HS-27A (cell line): ENCODE measurements around the gene CEP57.
"Not testable (repeated sequence)": the region's sequence is repeated elsewhere in the genome, so short reads cannot be mapped to it uniquely, and the experiment has no call there.

Experiments
- DNase-seq: peaks from one replicate; pipeline ENCODE4 v3.0.0-alpha.2; 2012; ENCODE audit warnings: low read depth, missing footprints

The CEP57 gene

DNA sequence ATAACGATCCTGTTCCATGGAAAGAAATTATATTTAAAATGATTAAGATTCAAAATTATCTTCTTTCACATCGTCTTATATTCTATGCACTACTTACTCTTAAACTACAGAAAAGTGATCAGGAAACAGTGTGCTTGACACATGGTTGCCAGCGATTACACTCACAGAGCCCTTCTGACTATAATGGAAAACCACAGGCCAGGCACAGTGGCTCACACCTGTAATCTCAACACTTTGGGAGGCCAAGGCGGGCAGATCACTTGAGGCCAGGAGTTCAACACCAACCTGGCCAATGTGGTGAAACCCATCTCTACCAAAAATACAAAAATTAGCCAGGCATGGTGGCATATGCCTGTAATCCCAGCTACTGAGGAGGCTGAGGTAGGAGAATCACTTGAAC is 69.7 kb downstream of the CEP57 start:
- not testable (repeated sequence) for DNase-seq

DNA sequence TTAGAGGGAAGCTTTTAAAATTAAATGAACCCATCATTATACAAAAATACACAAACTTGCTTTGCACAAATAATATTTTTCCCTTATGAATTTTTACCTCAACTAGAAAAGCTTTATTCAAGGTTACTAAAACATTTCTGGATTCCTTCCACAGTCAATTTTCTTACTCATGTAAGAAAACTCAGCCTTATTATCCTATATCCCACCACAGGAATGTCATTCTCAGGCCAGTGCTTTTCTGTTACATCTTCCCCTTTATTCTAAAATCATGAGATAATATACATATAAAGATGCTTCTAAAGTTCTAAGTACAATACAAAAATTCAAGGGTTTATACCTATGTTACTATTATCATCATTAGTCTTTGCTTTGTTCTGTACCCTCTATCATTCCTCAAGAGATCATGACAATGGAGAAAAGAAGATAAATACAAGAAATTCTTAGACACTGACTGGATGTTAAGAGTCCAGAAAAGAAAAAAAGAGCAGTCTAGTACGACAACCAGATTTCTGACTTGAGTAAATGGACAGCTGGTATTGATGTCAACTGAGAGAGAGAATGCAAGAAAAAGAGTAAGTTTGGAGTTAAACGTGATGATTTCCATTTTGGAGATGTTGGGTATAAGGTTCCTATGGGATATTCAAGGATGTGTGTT is 73.3 kb downstream of the CEP57 start:
- DNase-seq: peak; percentile 66

DNA sequence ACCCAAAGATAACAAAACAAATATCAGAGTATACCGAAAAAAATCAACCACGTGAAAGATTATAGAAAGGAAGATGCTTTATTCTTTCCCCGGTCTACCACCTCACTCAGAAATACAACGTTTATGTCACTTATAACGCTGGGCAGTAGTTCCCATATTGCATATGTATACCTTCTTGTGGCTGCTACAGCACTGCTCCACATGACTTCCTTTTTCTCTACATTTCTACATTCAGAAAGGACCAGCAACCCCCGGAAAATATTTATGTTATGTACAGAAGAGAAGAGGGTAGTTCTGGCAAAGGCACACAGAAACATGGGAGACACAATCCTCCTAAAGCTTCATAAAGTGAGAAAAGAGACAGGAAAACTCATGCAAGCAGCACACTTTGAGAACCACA is 76.8 kb downstream of the CEP57 start:
- DNase-seq: no peak

DNA sequence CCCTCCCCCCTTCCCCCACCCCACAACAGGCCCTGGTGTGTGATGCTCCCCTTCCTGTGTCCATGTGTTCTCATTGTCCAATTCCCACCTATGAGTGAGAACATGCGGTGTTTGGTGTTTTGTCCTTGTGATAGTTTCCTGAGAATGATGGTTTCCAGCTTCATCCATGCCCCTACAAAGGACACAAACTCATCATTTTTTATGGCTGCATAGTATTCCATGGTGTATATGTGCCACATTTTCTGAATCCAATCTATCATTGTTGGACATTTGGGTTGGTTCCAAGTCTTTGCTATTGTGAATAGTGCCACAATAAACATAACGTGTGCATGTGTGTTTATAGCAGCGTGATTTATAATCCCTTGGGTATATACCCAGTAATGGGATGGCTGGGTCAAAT is 80.6 kb downstream of the CEP57 start:
- not testable (repeated sequence) for DNase-seq

DNA sequence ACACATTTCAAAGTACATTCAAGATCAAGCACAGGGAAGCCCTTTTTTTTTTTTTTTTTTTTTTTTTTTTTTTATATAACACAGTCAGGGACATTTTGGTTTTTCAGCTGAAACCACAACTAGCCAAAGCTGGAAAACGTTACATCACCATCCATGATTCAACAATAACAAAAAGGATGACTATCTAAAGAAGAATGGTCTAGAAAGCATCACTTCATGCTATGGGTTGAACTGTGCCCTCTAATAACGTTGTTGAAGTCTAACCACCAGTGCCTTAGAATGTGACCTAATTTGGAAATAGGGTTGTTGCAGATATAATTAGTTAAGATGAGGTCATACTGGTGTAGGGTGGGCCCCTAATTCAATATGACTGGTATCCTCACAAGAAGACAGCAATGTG is 87.0 kb downstream of the CEP57 start:
- peak; percentile 95 for DNase-seq
